AG10803 (cell line): ENCODE data around the gene SCTR.

Source experiments
- DNase-seq: peaks from one replicate; pipeline ENCODE4 v3.0.0; 2010; ENCODE audit warnings: low read depth
- H3K4me3 ChIP-seq: 2 replicates; pipeline ENCODE4 v1.5.1; 2011; ENCODE audit warnings: mild to moderate bottlenecking, low read length, control low read depth
- CTCF ChIP-seq: conservative IDR thresholded peaks from 2 replicates; pipeline ENCODE4 v1.5.1; 2011; ENCODE audit warnings: mild to moderate bottlenecking, low read length, control low read depth, inconsistent platforms

The SCTR gene

GRCh38 chr2:119484834-119485233 lies 39.4 kb downstream of the SCTR start:
- H3K4me3 ChIP-seq: no peak overlapping the region
- no peak for DNase-seq
- no peak for TF ChIP-seq CTCF

GRCh38 chr2:119483896-119484718 lies 40.2 kb downstream of the SCTR start:
- DNase-seq: no peak
- no peak overlapping the region for H3K4me3 ChIP-seq
- TF ChIP-seq CTCF: no peak

GRCh38 chr2:119483395-119483753 lies 40.9 kb downstream of the SCTR start:
- DNase-seq: no peak
- H3K4me3 ChIP-seq: no peak overlapping the region
- no peak for TF ChIP-seq CTCF

GRCh38 chr2:119482481-119483394 lies 41.5 kb downstream of the SCTR start:
- TF ChIP-seq CTCF: no peak
- no peak overlapping the region for H3K4me3 ChIP-seq
- DNase-seq: no peak

- no peak for TF ChIP-seq CTCF
- no peak overlapping the region for H3K4me3 ChIP-seq
- no peak for DNase-seq
These were observed 42.5 kb downstream of the SCTR start for GRCh38 chr2:119481501-119482455.

GRCh38 chr2:119480718-119481142 lies 43.6 kb downstream of the SCTR start:
- no peak overlapping the region for H3K4me3 ChIP-seq
- no peak for TF ChIP-seq CTCF
- no peak for DNase-seq
